Measurements from ENCODE around the gene RUNX3.

- no peak for TF ChIP-seq USF1 (IDR thresholded peaks at IDR 0.05)
- TF ChIP-seq CREB1 (IDR thresholded peaks at IDR 0.05; ENCODE audit: low read depth), result no peak
- no peak for TF ChIP-seq MAX (IDR thresholded peaks at IDR 0.05)
Observed at GRCh38 chr1:24893431-24893830, 36.6 kb downstream of the RUNX3 start.
